Stimulated activated CD8-positive, alpha-beta memory T cell treated with anti-CD3 and anti-CD28 coated beads, Interleukin-15, amount 100 ng/mL, for 4 hours (primary cell): Measurements from ENCODE around the gene ADGRD1.
"Not testable (repeated sequence)": the region's sequence is repeated elsewhere in the genome, so short reads cannot be mapped to it uniquely, and the experiment has no call there.

ENCODE experiments used
- DNase-seq, 2 donors: peaks; one replicate each; pipeline ENCODE4 v3.0.0-alpha.2; 2020; ENCODE audit warnings: low read depth in 2 of 2

The ADGRD1 gene

GRCh38 chr12:130953771-130954543, at the start of gene ADGRD1:
ADGRD1 (plus strand) TSS chr12:130953907; CDS start chr12:130954466, 559 bp downstream.
- no peak for DNase-seq

- no peak for DNase-seq
Observed at GRCh38 chr12:130904064-130904463, 49.6 kb upstream of the ADGRD1 start.

- DNase-seq: not testable (repeated sequence)
Observed at GRCh38 chr12:130904936-130905455, 48.7 kb upstream of the ADGRD1 start.

GRCh38 chr12:130909111-130909510, 44.6 kb upstream of the ADGRD1 start:
- no peak for DNase-seq

GRCh38 chr12:130911193-130911592, 42.5 kb upstream of the ADGRD1 start:
- no peak for DNase-seq

- DNase-seq: no peak
Observed at GRCh38 chr12:130911933-130912332, 41.8 kb upstream of the ADGRD1 start.

GRCh38 chr12:130916241-130916911, 37.3 kb upstream of the ADGRD1 start:
- DNase-seq: no peak

GRCh38 chr12:130917607-130918006, 36.1 kb upstream of the ADGRD1 start:
- DNase-seq: no peak

GRCh38 chr12:130919086-130919485, 34.6 kb upstream of the ADGRD1 start:
- no peak for DNase-seq

- no peak for DNase-seq
Observed at GRCh38 chr12:130920119-130920703, 33.5 kb upstream of the ADGRD1 start.

GRCh38 chr12:130920723-130921381, 32.9 kb upstream of the ADGRD1 start:
- no peak for DNase-seq

- DNase-seq: no peak
Observed at GRCh38 chr12:130922511-130922953, 31.2 kb upstream of the ADGRD1 start.

- DNase-seq: no peak
Observed at GRCh38 chr12:130924966-130925665, 28.6 kb upstream of the ADGRD1 start.

- DNase-seq: no peak
Observed at GRCh38 chr12:130925666-130926015, 28.1 kb upstream of the ADGRD1 start.

- no peak for DNase-seq
Observed at GRCh38 chr12:130929363-130929762, 24.3 kb upstream of the ADGRD1 start.

- DNase-seq: no peak
Observed at GRCh38 chr12:130932061-130932930, 21.4 kb upstream of the ADGRD1 start.

GRCh38 chr12:130933269-130933995, 20.3 kb upstream of the ADGRD1 start:
- no peak for DNase-seq

GRCh38 chr12:130934753-130935152, 19.0 kb upstream of the ADGRD1 start:
- no peak for DNase-seq

- DNase-seq: no peak
Observed at GRCh38 chr12:130936561-130936960, 17.1 kb upstream of the ADGRD1 start.

GRCh38 chr12:130937063-130937462, 16.6 kb upstream of the ADGRD1 start:
- DNase-seq: no peak
